Esophagus squamous epithelium (tissue), 5 donors: ENCODE data around the gene ADCY5. TPM values are rescaled to one million over a fixed set of nuclear protein-coding genes. Genes with fewer than 3 reads are reported as not detected.
A peak's percentile ranks its signal among the peaks of the same experiment; 100 is the strongest.

Source experiments
- DNase-seq: peaks from one replicate; lab custom pipeline; 2025; lab: John Stamatoyannopoulos, UW
- H3K27ac ChIP-seq, 4 donors: fragments of 200-600 bp; sonication (generic); one replicate each; pipeline ENCODE4 v1.5.1; 2016 to 2019; ENCODE audit warnings: mild to moderate bottlenecking in 1 of 4
- H3K27me3 ChIP-seq, 4 donors: fragments of 200-600 bp; sonication (generic); 1 replicate in 3 of 4; 2 replicates in 1 of 4; pipeline versions ENCODE4 v1.5.1 to v1.6.0; 2017 to 2021; ENCODE audit warnings: antibody characterized with exemption in 1 of 4
- H3K36me3 ChIP-seq, 3 donors: fragments of 200-600 bp; sonication (generic); one replicate each; pipeline ENCODE4 v1.5.1; 2016 to 2019
- H3K4me1 ChIP-seq, 3 donors: fragments of 200-600 bp; sonication (generic); one replicate each; pipeline ENCODE4 v1.5.1; 2017 to 2019
- H3K4me3 ChIP-seq, 4 donors: fragments of 200-600 bp; sonication (generic); 1 replicate in 3 of 4; 2 replicates in 1 of 4; pipeline ENCODE4 v1.5.1; 2016 to 2019; ENCODE audit warnings: mild to moderate bottlenecking in 2 of 4, moderate library complexity in 1 of 4
- H3K9me3 ChIP-seq, 3 donors: fragments of 200-600 bp; sonication (generic); one replicate each; pipeline ENCODE4 v1.5.1; 2016 to 2019
- CTCF ChIP-seq, 6 experiments: fragments of 450-650 bp in 4 of 6; fragments of 200-600 bp in 2 of 6; sonication (generic) in 2 of 6; IDR thresholded peaks; one replicate each; pipeline ENCODE4 v1.5.1; 2016 to 2019; ENCODE audit warnings: antibody characterized with exemption in 6 of 6, mild to moderate bottlenecking in 4 of 6, moderate library complexity in 4 of 6
- POLR2A ChIP-seq, 4 donors: fragments of 450-650 bp; IDR thresholded peaks; one replicate each; pipeline ENCODE4 v1.6.1; 2017; ENCODE audit warnings: antibody characterized with exemption in 4 of 4, mild to moderate bottlenecking in 4 of 4, moderate library complexity in 3 of 4
- WGBS, 2 donors: methylation state at CpG; one replicate each; pipeline ENCODE4 v1.1.5; 2018; 5-methylcytosine and 5-hydroxymethylcytosine counted together
- intact Hi-C: fragments of 100-400 bp; cut with DNase I; formaldehyde crosslinking; loops from one replicate; pipeline ENCODE4 v1.15.0; 2022
- total RNA-seq, 4 donors: library from RNA; depleted of rRNA; stranded (reverse); fragments of >200 nt; gene quantifications; one replicate each; pipeline ENCODE4 v1.1.0, GENCODE V29; 2016
- donor health status: DM: yes; HTN: yes; CAD: no.

Gene ADCY5
- total RNA-seq, 4 donors from 2014 or later, result 0.72 to 17.4 (median 5.3) TPM

- Histone ChIP-seq H3K4me3 (no peak overlapping the region), H3K4me1 (peaks cover 0 to 35% (median 0%) of the 10 kb centered on the region in 3 donors), H3K36me3 (no peaks in the 10 kb centered on the region), H3K27ac (peak overlapping the region; percentile 19 to 81 (median 54)), H3K9me3 (no peaks in the 10 kb centered on the region), H3K27me3 (peaks cover 0 to 3% (median 0%) of the 10 kb centered on the region in 4 donors)
- intact Hi-C loops, result no loop called here
- DNase-seq, result no peak
- WGBS, 2 donors, result 67 to 73% methylated on average over 5 to 8 of the region's 15 CpGs
- TF ChIP-seq CTCF (IDR thresholded peaks at IDR 0.05) (no peak), POLR2A (IDR thresholded peaks at IDR 0.05) (no peak)
Observed at GRCh38 chr3:123343296-123344174, 105.4 kb downstream of the ADCY5 start.

- DNase-seq, result no peak
- no peak for TF ChIP-seq POLR2A (IDR thresholded peaks at IDR 0.05)
- TF ChIP-seq CTCF (IDR thresholded peaks at IDR 0.05), result no peak
- H3K27ac ChIP-seq, result peak overlapping the region in 3 of 4 donors; percentile 33 to 76 (median 44)
- H3K4me1 ChIP-seq, result peaks cover 0 to 39% (median 0%) of the 10 kb centered on the region in 3 donors
- WGBS, 2 donors, result 71 to 73% methylated on average over 4 to 6 of the region's 8 CpGs
- intact Hi-C loops, result no loop called here
- no peaks in the 10 kb centered on the region for H3K27me3 ChIP-seq
- no peaks in the 10 kb centered on the region for H3K9me3 ChIP-seq
- H3K36me3 ChIP-seq, result no peaks in the 10 kb centered on the region
- H3K4me3 ChIP-seq, result no peak overlapping the region
Observed at GRCh38 chr3:123342631-123343080, 106.2 kb downstream of the ADCY5 start.

- no peaks in the 10 kb centered on the region for H3K36me3 ChIP-seq
- TF ChIP-seq CTCF (IDR thresholded peaks at IDR 0.05) (no peak), POLR2A (IDR thresholded peaks at IDR 0.05) (no peak)
- intact Hi-C loops, result no loop called here
- 79 to 86% methylated on average over 6 to 9 of the region's 16 CpGs for WGBS, 2 donors
- peaks cover 0 to 33% (median 0%) of the 10 kb centered on the region in 3 donors for H3K4me1 ChIP-seq
- no peak for DNase-seq
- H3K9me3 ChIP-seq, result no peaks in the 10 kb centered on the region
- H3K4me3 ChIP-seq, result no peak overlapping the region
- H3K27me3 ChIP-seq, result no peaks in the 10 kb centered on the region
- H3K27ac ChIP-seq, result peak overlapping the region in 3 of 4 donors; percentile 33 to 76 (median 44)
Observed at GRCh38 chr3:123341871-123342630, 106.8 kb downstream of the ADCY5 start.

- Histone ChIP-seq H3K36me3 (no peaks in the 10 kb centered on the region), H3K4me3 (no peak overlapping the region), H3K4me1 (peaks cover 0 to 40% (median 0%) of the 10 kb centered on the region in 3 donors), H3K27ac (no peak overlapping the region), H3K27me3 (no peaks in the 10 kb centered on the region), H3K9me3 (no peaks in the 10 kb centered on the region)
- 65 to 66% methylated on average over 4 of the region's 4 CpGs for WGBS, 2 donors
- no peak for TF ChIP-seq CTCF (IDR thresholded peaks at IDR 0.05)
- intact Hi-C loops, result no loop called here
- no peak for DNase-seq
Observed at GRCh38 chr3:123340336-123340735, 108.6 kb downstream of the ADCY5 start.
